Stimulated activated naive CD4-positive, alpha-beta T cell treated with Interleukin-2 at 50 U/mL for 16 hours (primary cell): Measurements from ENCODE around the gene PDXDC1.
A peak's percentile ranks its signal among the peaks of the same experiment; 100 is the strongest.
"Not testable (repeated sequence)": the region's sequence is repeated elsewhere in the genome, so short reads cannot be mapped to it uniquely, and the experiment has no call there.

Experiments
- DNase-seq: peaks from one replicate; lab custom pipeline; 2025; lab: John Stamatoyannopoulos, UW

PDXDC1 gene, protein sequence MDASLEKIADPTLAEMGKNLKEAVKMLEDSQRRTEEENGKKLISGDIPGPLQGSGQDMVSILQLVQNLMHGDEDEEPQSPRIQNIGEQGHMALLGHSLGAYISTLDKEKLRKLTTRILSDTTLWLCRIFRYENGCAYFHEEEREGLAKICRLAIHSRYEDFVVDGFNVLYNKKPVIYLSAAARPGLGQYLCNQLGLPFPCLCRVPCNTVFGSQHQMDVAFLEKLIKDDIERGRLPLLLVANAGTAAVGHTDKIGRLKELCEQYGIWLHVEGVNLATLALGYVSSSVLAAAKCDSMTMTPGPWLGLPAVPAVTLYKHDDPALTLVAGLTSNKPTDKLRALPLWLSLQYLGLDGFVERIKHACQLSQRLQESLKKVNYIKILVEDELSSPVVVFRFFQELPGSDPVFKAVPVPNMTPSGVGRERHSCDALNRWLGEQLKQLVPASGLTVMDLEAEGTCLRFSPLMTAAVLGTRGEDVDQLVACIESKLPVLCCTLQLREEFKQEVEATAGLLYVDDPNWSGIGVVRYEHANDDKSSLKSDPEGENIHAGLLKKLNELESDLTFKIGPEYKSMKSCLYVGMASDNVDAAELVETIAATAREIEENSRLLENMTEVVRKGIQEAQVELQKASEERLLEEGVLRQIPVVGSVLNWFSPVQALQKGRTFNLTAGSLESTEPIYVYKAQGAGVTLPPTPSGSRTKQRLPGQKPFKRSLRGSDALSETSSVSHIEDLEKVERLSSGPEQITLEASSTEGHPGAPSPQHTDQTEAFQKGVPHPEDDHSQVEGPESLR

DNA sequence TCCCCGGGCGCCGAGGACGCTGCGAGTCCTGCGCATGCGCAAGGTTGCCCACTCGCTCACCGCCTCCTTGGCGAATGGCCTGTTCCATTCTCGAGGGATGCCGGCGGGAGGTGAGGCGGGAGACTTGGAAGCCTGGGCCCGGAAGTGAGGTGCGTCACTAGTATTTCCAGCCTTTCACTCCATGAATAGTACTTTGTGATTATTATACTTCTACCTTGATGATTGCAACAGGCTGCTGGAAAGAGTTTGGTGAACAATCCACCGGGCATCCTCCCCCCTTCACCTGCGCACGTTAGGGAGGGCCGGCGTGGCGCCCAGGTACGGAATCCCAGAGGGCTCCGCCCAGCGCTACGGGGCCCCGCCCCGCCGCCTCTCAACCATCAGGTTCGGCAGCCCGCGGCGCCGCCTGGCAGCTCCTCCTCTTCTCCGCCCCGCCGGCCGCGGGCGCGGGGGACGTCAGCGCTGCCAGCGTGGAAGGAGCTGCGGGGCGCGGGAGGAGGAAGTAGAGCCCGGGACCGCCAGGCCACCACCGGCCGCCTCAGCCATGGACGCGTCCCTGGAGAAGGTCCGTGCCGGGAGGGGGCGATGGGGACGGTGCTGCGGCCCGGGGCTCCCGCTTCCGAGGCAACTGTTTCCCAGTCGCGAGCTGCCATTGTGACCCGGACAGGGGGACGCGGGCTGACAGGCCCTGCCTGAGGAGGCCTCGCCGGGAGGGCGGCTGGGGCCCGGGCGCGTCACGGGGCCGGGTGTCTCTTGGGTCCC is at the start of gene PDXDC1:
TSS of gene PDXDC1 (plus strand) at position 371 of the 762 bp plus-strand sequence. CDS start at position 545, 174 bp downstream.
- DNase-seq: peak; percentile 97

DNA sequence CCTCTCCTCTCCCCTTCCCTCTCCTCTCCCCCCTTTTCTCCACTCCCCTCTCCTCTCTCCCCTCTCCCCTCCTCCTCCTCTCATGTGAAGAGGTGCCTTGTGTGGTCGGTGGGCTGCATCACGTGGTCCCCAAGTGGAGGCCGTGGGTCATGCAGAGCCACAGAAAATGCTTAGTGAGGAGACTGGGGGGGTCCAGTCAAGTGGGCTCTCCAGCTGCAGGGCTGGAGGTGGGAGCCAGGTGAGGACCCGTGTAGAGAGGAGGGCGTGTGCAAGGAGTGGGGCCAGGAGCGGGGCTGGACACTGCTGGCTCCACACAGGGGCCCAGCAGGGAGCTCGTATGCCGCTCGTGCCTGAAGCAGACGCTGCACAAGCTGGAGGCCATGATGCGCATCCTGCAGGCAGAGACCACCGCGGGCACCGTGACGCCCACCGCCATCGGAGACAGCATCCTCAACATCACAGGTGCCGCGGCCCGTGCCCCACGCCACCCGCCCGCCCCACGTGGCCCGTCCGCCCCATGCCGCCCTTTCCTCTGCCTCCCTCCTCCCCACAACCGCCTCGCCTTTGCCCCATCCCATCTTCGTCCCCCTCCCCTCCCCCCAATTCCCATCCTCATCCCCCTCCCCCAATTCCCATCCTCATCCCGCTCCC is 46.6 kb upstream of the PDXDC1 start:
- not testable (repeated sequence) for DNase-seq

DNA sequence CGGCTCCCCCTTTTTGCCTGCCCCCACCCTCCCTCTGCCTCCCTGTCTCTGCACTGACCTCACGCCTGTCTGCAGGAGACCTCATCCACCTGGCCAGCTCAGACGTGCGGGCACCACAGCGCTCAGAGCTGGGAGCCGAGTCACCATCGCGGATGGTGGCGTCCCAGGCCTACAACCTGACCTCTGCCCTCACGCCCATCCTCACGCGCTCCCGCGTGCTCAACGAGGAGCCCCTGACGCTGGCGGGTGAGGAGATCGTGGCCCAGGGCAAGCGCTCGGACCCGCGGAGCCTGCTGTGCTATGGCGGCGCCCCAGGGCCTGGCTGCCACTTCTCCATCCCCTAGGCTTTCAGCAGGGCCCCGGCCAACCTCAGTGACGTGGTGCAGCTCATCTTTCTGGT is 45.6 kb upstream of the PDXDC1 start:
- not testable (repeated sequence) for DNase-seq

DNA sequence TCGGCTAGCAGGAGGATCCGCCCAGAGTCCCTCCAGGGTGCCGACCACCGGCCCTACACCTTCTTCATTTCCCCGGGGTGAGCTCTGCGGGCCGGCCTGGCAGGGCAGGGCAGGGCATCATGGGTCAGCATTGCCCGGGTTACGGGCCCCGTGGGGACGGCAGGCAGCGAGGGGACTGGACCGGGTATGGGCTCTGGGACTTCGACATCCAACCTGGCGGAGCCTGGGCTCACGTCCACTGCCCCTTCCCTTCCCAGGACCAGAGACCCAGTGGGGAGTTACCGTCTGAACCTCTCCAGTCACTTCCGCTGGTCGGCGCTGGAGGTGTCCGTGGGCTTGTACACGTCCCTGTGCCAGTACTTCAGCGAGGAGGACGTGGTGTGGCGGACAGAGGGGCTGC is 44.6 kb upstream of the PDXDC1 start:
- DNase-seq: not testable (repeated sequence)

DNA sequence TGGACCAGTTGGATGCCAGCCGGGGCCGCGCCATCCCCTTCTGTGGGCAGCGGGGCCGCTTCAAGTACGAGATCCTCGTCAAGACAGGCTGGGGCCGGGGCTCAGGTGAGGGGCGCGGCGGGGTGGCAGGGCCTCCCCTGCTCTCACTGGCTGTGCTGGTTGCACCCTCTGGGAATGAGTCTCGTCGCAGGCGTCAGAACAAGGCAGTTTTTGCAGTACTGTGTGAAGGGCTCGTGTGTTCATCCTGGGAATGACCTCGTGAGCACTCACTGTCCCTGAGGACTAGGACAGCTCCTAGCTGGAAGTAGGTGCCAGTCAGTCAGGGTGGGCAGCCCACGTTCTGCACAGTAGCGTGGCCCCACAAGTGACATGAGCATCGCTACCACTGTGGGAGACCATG is 43.9 kb upstream of the PDXDC1 start:
- not testable (repeated sequence) for DNase-seq

DNA sequence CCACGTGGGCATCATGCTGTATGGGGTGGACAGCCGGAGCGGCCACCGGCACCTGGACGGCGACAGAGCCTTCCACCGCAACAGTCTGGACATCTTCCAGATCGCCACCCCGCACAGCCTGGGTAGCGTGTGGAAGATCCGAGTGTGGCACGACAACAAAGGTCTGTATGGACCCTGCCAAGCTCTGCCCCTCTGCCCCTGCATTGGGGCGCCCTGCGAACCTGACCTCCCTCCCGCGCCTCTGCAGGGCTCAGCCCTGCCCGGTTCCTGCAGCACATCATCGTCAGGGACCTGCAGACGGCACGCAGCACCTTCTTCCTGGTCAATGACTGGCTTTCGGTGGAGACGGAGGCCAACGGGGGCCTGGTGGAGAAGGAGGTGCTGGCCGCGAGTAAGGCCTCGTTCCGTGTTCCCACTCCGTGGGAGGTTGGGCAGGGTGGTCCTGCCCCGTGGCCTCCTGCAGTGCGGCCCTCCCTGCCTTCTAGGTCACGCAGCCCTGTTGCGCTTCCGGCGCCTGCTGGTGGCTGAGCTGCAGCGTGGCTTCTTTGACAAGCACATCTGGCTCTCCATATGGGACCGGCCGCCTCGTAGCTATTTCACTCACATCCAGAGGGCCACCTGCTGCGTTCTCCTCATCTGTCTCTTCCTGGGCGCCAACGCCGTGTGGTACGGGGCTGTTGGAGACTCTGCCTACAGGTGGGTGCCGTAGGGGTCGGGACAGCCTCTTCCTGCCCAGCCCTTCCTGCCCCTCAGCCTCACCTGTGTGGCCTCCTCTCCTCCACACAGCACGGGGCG is 42.0 kb upstream of the PDXDC1 start:
- not testable (repeated sequence) for DNase-seq

DNA sequence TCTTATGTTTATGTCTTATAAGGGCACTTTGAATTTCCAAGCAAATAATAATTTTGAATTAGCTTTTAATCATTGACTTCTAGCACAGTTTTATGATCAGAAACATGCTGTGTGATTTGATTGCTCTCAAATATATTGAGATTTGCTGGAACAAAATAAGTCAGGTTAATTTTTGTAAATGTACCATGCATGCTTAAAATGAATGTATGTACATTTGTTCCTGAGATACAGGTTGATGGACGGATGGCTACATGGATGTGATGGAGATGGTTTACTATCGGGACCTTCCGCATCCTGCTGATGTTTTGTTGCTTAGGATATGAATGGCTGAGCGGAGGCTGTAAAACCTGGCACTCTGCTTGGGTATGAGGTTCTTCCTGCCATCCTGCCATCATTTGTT is 37.7 kb upstream of the PDXDC1 start, which contains the start of gene NPIPA1:
TSS of gene NPIPA1 (plus strand) at position 301 of the 400 bp plus-strand sequence. CDS start at position 301, 0 bp downstream.
- DNase-seq: not testable (repeated sequence)

DNA sequence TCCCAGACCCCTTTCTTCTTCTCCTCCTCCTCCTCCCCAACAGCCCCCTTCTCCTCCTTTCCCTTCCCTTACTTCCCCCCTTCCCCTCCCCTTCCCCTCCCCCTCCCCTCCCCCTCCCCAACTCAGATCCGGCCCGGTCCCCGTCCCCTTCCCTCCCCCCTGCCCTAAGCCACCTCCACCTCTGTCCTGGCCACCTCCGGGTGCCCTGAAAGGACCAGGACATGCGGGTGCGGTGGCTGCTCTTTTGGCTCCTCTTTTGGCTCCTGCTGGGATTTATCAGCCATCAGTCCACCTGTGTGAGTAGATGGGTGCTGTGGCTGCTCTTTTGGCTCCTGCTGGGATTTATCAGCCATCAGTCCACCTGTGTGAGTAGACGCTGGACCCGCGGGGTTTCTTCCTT is 36.8 kb upstream of the PDXDC1 start:
- DNase-seq: not testable (repeated sequence)

DNA sequence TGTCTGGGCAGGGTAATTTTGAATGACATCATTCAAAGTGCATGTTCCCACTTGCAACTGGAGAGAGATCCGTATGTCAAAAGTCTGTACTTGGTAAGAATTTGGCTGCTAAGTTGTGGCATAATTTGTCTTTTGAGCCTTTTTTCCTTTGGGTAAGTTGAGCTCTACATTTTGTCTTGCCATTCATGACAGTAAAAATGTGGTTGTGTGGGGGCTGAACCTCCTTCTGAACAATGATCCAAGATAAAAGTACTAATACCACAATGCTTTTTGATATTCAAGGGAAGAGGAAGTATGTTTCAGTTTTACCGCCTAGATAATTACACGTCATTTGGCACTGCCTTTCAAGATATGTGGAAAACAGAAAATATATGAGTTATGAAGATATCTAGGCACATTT is 32.1 kb upstream of the PDXDC1 start:
- not testable (repeated sequence) for DNase-seq

DNA sequence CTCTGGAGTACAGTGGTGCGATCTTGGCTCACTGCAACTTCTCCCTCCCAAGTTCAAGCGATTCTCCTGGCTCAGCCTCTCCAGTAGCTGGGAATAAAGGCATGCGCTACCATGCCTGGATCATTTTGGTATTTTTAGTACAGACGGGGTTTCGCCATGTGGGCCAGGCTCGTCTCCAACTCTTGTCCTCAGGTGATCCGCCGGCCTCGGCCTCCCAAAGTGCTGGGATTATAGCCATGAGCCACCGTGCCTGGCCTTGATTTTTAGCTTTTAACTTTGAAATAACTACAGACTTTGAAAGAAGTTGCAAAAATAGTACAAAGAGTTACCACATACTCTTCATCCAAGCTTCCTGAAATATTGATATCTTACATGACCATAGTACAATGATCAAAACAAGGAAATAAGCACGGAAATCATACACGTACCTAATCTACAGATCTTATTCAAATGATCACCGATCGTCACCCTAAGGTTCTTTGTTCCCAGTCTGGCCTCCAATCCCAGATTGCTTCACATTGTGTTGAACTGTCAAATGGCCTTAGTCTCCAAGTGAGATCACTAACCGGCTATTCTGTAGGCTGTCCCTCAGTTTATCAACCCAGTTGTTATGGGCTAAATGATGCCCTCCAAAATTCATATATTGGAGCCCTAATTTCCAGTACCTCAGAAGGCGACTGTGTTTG is 19.1 kb upstream of the PDXDC1 start:
- no peak for DNase-seq

DNA sequence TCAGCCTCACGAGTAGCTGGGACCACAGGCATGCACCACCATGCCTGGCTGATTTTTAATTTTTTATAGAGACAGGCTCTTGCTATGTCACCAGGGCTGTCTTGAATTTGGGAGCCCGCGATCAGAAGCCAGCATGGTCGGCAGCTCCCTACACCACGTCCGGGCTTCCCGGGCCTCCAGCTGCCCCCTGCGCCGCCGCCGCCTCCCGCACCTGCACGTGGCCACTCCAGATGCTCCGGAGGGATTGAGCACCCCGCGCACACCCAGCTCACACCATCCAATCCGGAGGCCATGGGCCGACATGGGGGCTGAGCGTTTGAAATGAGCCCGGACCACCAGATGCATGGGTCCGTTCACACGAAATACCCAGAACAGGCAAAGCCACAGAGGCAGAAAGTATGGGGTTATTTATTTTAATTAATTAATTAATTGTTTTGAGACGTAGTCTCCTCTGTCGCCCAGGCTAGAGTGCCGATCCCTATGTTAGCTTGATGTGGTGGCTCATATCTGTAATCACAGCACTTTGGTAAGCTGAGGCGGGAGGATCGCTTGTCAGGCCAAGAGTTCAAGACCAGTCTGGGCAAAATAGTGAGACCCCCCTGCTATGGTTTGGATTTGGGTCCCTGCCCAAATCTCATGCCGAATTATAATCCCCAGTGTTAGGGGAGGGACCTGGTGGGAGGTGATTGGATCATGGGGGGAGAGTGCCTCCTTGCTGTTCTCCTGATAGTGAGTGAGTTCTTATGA is 17.1 kb upstream of the PDXDC1 start:
- no peak for DNase-seq

DNA sequence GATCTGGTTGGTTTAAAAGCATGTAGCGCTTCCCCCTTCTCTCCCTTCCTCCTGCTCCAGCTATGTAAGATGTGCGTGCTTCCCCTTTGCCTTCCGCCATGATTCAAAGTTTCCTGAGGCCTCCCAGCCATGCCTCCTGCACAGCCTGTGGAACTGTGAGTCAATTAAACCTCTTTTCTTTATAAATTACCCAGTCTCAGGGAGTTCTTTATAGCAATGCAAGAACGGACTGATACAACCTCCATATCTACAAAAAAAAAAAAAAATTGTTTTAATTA is 16.6 kb upstream of the PDXDC1 start:
- no peak for DNase-seq

DNA sequence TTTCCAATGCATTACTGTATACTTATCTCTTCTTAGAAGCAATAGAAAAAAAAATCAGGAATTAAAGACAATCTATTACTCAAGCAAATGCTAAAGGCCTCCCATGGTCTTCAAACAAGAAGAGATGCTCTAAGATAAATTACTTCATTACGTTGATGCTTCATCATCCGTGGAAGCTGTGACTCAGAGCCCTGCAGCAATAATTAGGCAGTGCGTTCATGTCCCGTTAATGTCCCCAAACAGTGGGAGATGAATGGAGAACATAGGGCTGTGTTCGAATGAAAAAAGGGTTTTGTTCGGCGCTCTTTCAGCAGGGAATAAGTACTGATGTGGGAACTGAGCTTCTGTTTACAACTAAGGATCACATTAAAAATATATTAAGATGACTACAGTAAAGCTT is 15.9 kb upstream of the PDXDC1 start:
- no peak for DNase-seq

DNA sequence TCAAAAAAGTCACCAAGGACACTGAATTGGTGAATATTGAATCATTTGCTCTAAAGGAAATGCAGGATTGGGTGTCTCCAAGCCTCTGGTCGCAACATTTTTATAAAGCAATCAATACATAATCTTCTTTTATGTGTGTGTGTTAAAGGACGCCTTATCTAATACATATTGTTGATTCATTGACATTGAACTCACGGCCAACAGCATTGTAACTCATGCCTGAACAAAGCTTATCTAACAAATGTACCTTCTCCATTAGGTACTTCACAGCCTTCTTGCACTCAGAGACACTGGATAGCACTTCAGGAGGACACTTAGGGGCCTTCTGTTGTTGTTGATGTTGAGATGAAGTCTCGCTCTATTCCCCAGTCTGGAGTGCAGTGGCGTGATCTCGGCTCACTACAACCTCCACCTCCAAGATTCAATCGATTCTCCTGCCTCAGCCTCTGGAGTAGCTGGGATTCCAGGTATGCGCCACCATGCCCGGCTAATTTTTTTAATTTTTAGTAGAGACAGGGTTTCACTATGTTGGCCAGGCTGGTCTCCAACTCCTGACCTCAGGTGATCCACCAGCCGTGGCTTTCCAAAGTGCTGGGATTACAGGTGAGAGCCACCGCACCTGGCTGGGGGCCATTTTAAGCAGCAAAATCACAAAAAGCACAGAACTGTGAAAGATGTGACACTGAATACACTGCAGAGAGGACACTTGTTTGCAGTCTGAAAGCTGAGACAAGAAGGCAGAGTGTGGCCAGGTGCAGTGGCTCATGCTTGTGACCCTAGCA is 13.2 kb upstream of the PDXDC1 start:
- no peak for DNase-seq

DNA sequence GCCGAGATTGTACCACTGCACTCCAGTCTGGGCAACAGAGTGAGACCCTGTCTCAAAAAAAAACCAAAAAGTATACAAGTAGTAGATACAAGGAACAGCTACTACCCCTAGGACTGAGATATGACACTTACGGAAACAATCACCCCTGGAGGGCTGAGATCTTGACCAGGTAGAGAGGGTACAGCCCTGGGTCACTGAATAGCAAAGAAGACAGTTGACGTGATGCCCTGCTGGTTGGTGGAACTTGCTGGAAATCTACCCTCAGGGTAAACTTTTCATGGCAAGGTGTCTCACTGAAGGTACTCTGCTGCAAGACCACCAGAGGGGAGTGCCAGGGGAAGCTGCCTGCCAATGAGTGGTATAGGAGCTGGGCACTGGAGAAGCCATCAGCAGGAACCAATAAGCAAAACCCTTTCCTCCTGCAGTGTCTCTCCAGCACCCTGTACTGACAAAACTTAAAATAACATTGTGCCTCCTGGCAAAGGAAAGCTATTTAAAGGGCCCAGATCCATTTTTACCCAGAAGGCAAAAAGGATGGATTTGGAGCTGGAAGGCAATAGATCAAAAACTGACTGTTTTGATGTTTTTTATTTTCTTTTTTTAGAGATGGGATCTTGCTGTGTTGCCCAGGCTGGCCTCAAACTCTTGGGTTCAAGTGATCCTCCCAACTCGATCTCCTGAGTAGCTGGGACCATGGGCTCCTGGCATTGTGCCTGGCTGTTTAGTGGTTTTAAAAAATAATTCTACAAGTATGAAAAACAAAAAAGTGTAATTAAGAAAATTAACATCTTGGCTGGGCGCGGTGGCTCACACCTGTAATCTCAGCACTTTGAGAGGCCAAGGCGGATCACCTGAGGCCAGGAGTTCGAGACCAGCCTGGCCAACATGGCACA is 11.3 kb upstream of the PDXDC1 start:
- DNase-seq: no peak

DNA sequence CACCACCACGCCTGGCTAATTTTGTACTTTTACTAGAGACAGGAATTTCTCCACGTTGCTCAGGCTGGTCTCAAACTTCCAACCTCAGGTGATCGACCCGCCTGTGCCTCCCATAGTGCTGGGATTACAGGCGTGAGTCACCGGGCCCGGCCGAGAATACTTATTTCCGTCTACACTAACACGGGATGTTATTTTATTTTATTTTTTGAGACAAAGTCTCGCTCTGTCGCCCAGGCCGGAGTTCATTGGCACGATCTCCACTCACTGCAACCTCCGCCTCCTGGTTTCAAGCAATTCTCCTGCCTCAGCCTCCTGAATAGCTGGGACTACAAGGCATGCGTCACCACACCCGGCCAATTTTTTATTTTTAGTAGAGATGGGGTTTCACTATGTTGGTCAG is 9.5 kb upstream of the PDXDC1 start:
- DNase-seq: no peak

DNA sequence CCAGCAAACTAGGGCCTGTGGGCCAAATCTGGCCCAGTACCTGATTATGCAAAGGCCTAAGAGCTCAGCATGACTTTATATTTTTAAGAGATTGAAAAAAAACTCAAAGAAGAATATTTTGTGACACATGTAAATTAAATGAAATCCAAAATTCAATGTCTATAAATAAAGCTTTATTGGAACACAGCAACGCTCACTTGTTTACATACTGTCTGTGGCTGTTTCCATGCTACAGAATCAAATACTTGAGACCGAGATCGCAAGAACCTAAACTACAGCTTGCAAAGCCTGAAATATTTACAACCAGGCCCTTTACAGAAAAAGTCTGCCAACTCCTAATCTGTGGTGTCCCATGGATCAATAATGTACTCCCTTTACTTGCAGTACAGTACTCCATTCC is 5.0 kb upstream of the PDXDC1 start:
- DNase-seq: not testable (repeated sequence)
